ENCODE results near the gene VWA8. TPM values are rescaled to one million over a fixed set of nuclear protein-coding genes. Genes with fewer than 3 reads are reported as not detected.

Gene VWA8
- total RNA-seq, 1 experiment from 2014 or later, result 22.6 TPM

DNA sequence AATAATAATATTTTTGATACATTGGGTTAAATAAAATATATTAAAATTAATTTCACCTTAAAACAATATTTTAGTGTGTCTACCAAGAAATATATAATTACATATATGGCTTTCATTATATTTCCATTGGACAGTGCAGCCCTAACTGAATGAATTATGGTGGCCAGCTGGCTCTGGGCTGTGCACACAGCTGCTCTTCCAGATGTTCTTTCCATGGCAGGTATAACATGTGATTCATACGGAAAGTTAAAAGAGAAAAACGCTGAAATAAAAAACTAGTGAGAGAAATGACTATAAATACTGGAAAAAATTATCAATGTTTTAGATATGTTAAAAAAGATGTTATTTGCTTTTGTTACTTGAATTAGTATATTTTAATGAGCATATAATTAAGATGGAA lies 287.3 kb downstream of the VWA8 start:
- peaks cover 0 to 1% of the 10 kb centered on the region in 2 experiments; a peak in 1 of 4 replicates for H3K4me1 ChIP-seq (ENCODE audit: control insufficient read depth in 1 of 2, insufficient read depth in 2 of 2, low read length in 2 of 2)
- no peak overlapping the region for H3K27ac ChIP-seq (ENCODE audit: low read depth, low read length)
- H3K4me3 ChIP-seq (replicated peaks in 1 of 2; ENCODE audit: low read depth in 1 of 2, low read length in 2 of 2), result no peak overlapping the region
- no peaks in the 10 kb centered on the region; a peak in 1 of 4 replicates for H3K36me3 ChIP-seq (ENCODE audit: control insufficient read depth in 1 of 2, insufficient read depth in 2 of 2, low read length in 2 of 2)
- DNase-seq (ENCODE audit: low read depth, low spot score), result no peak
- CTCF ChIA-PET, result no interaction called here
- no peaks in the 10 kb centered on the region for H3K27me3 ChIP-seq (ENCODE audit: insufficient read depth, low read length)
- intact Hi-C loops (cut with micrococcal nuclease), result no loop called here
- no peaks in the 10 kb centered on the region for H4K20me1 ChIP-seq (ENCODE audit: insufficient read depth)
- no peak for TF ChIP-seq TCF7L2 (IDR thresholded peaks at IDR 0.05; ENCODE audit: borderline replicate concordance, extremely low read depth, insufficient read depth, insufficient read length)
- no peak for ATAC-seq
- POLR2A ChIA-PET, result no interaction called here
- RAD21 ChIA-PET (ENCODE audit: low non-redundant PET in 1 of 2, low total read pairs in 2 of 2, uncharacterized antibody in 2 of 2, unreplicated experiment in 2 of 2), result no interaction called here
- no peak overlapping the region for H3K9ac ChIP-seq (ENCODE audit: low read length)
- no peaks in the 10 kb centered on the region for H3K9me2 ChIP-seq (ENCODE audit: insufficient read depth)
- no peak overlapping the region for H2AFZ ChIP-seq (ENCODE audit: low read depth, low read length, poor library complexity, severe bottlenecking)
- no peaks in the 10 kb centered on the region for H3K9me3 ChIP-seq (ENCODE audit: control insufficient read depth in 1 of 2, insufficient read depth in 1 of 2, low read depth in 1 of 2, low read length in 2 of 2)
- BruUV-seq (replicated peaks), result no TSS peak
- no peaks in the 10 kb centered on the region for H3K79me2 ChIP-seq (ENCODE audit: insufficient read depth, low read length)
- H3K4me2 ChIP-seq (ENCODE audit: low read length), result no peak overlapping the region

DNA sequence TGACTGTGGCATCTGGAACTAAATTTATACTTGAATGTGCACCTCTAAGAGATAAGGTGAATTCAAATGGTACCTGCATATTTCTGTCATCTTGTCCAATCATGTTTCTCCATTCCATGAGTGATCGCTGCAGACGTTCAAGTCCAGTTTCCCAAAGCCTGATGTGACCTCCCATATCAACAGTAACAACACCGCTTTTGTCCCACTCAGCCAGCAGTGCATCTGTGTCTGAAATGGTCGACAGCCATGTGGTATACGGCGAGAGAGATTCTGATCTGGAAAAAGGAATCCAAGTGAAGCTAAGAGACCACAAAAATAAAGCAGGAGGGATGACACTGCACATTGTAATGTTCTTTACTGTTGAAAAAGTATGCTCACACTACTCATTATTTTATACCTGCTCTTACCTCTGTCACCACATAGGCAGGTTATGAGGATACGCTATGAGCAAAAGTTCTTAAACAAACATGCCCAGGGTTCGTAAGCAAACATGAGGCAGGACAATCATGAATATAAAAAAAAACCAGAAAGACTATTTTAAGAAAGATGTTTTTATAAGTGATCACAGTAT lies 290.0 kb downstream of the VWA8 start:
- POLR2A ChIA-PET, result no interaction called here

More for the DNA sequence above, 290.0 kb downstream of the VWA8 start:
- no peak overlapping the region for H3K4me3 ChIP-seq (replicated peaks in 1 of 2; ENCODE audit: low read depth in 1 of 2, low read length in 2 of 2)
- H3K36me3 ChIP-seq (ENCODE audit: control insufficient read depth in 1 of 2, insufficient read depth in 2 of 2, low read length in 2 of 2), result no peaks in the 10 kb centered on the region; a peak in 1 of 4 replicates
- RAD21 ChIA-PET (ENCODE audit: low non-redundant PET in 1 of 2, low total read pairs in 2 of 2, uncharacterized antibody in 2 of 2, unreplicated experiment in 2 of 2), result no interaction called here
- no peak overlapping the region for H3K27ac ChIP-seq (ENCODE audit: low read depth, low read length)
- H4K20me1 ChIP-seq (ENCODE audit: insufficient read depth), result no peaks in the 10 kb centered on the region
- ATAC-seq, result no peak
- intact Hi-C loops (cut with micrococcal nuclease), result no loop called here
- H3K9me3 ChIP-seq (ENCODE audit: control insufficient read depth in 1 of 2, insufficient read depth in 1 of 2, low read depth in 1 of 2, low read length in 2 of 2), result no peaks in the 10 kb centered on the region
- H3K9me2 ChIP-seq (ENCODE audit: insufficient read depth), result no peaks in the 10 kb centered on the region
- no peaks in the 10 kb centered on the region for H3K27me3 ChIP-seq (ENCODE audit: insufficient read depth, low read length)
- TF ChIP-seq, protein P1, sequence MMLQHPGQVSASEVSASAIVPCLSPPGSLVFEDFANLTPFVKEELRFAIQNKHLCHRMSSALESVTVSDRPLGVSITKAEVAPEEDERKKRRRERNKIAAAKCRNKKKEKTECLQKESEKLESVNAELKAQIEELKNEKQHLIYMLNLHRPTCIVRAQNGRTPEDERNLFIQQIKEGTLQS (IDR thresholded peaks at IDR 0.05), result no peak
- TF ChIP-seq TCF7L2 (IDR thresholded peaks at IDR 0.05; ENCODE audit: borderline replicate concordance, extremely low read depth, insufficient read depth, insufficient read length) (no peak), SRF (IDR thresholded peaks at IDR 0.05; ENCODE audit: low read depth) (no peak), CBX3 (IDR thresholded peaks at IDR 0.05; ENCODE audit: low read depth) (no peak), EZH2phosphoT487 (IDR thresholded peaks at IDR 0.05; ENCODE audit: borderline replicate concordance) (no peak), YY1 (IDR thresholded peaks at IDR 0.05; ENCODE audit: extremely low read depth, insufficient replicate concordance, low read depth, low read length) (no peak), RAD21 (IDR thresholded peaks at IDR 0.05; ENCODE audit: low read depth) (no peak), POLR2A (IDR thresholded peaks at IDR 0.05; ENCODE audit: borderline replicate concordance, extremely low read depth, insufficient read depth, insufficient read length) (no peak), ZNF274 (IDR thresholded peaks at IDR 0.05; ENCODE audit: low read depth, low read length) (no peak), POLR2AphosphoS5 (IDR thresholded peaks at IDR 0.05; ENCODE audit: low read depth, low read length) (no peak), EGR1 (IDR thresholded peaks at IDR 0.05; ENCODE audit: low read depth) (no peak)
- TF ChIP-seq, protein P2, sequence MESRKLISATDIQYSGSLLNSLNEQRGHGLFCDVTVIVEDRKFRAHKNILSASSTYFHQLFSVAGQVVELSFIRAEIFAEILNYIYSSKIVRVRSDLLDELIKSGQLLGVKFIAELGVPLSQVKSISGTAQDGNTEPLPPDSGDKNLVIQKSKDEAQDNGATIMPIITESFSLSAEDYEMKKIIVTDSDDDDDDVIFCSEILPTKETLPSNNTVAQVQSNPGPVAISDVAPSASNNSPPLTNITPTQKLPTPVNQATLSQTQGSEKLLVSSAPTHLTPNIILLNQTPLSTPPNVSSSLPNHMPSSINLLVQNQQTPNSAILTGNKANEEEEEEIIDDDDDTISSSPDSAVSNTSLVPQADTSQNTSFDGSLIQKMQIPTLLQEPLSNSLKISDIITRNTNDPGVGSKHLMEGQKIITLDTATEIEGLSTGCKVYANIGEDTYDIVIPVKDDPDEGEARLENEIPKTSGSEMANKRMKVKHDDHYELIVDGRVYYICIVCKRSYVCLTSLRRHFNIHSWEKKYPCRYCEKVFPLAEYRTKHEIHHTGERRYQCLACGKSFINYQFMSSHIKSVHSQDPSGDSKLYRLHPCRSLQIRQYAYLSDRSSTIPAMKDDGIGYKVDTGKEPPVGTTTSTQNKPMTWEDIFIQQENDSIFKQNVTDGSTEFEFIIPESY (IDR thresholded peaks at IDR 0.05; ENCODE audit: extremely low read depth, insufficient replicate concordance, low read length), result no peak
- BruUV-seq (replicated peaks), result no TSS peak
- H2AFZ ChIP-seq (ENCODE audit: low read depth, low read length, poor library complexity, severe bottlenecking), result no peak overlapping the region
- CTCF ChIA-PET, result interaction anchor here (3.8 kb wide), 1 partner anchor 7 kb away, joined by 20 read pairs; no protein-coding TSS in a partner anchor
- H3K9ac ChIP-seq (ENCODE audit: low read length), result no peak overlapping the region
- DNase-seq (ENCODE audit: low read depth, low spot score), result no peak
- peaks cover 4 to 9% of the 10 kb centered on the region in 2 experiments; a peak in 3 of 4 replicates for H3K4me1 ChIP-seq (ENCODE audit: control insufficient read depth in 1 of 2, insufficient read depth in 2 of 2, low read length in 2 of 2)
- H3K4me2 ChIP-seq (ENCODE audit: low read length), result no peak overlapping the region
- H3K79me2 ChIP-seq (ENCODE audit: insufficient read depth, low read length), result no peaks in the 10 kb centered on the region

All from HCT116 (cell line).